Pancreas (tissue), 10 donors: ENCODE results near the gene PNPLA1. TPM values are rescaled to one million over a fixed set of nuclear protein-coding genes. Genes with fewer than 3 reads are reported as not detected.

Experiments used
- ATAC-seq, 4 donors: fragments of 200-7000 bp; cut with Tn5 transposase; one replicate each; pipeline versions ENCODE4 v1.8.0 to v1.9.1; 2020; ENCODE audit warnings: mild to moderate bottlenecking in 4 of 4, moderate library complexity in 4 of 4
- DNase-seq, 6 donors: peaks; one replicate each; pipeline ENCODE4 v3.0.0-alpha.2; 2020
- FAIRE-seq: peaks from 2 replicates; lab custom pipeline; 2012; peaks lifted over from hg19 to GRCh38; lab: Jason Lieb, UNC
- H3K27ac ChIP-seq, 4 donors: fragments of 200-600 bp; sonication (generic); 1 replicate in 3 of 4; 2 replicates in 1 of 4; pipeline versions ENCODE4 v1.5.0 to v1.8.0; 2020
- H3K27me3 ChIP-seq, 4 donors: fragments of 200-600 bp; one replicate each; pipeline ENCODE4 v1.8.0; 2021
- H3K36me3 ChIP-seq, 3 donors: fragments of 200-600 bp; sonication (generic) in 1 of 3; one replicate each; pipeline versions ENCODE4 v1.5.0 to v1.8.0; 2020 to 2021
- H3K4me1 ChIP-seq, 3 donors: fragments of 200-600 bp; one replicate each; pipeline ENCODE4 v1.8.0; 2021
- H3K4me3 ChIP-seq, 4 donors: fragments of 200-600 bp; sonication (generic) in 2 of 4; one replicate each; pipeline versions ENCODE4 v1.5.0 to v1.8.0; 2020 to 2021
- H3K9me3 ChIP-seq, 4 donors: fragments of 200-600 bp; one replicate each; pipeline ENCODE4 v1.8.0; 2021
- WGBS, 2 donors: extraction: QIAGEN DNeasy Blood & Tissue Kit; methylation state at CpG; one replicate each; pipeline ENCODE4 v1.1.7; 2013; 5-methylcytosine and 5-hydroxymethylcytosine counted together
- intact Hi-C, 3 donors: fragments of 100-400 bp; cut with DNase I; formaldehyde crosslinking; loops; one replicate each; pipeline versions ENCODE4 v1.11.1 to v1.14.2; 2022
- polyA plus RNA-seq, 2 donors: library from polyadenylated mRNA; stranded (reverse); fragments of 200-250 nt; gene quantifications; one replicate each; pipeline ENCODE4 v1.2.3, GENCODE V29; 2013
- total RNA-seq, 6 donors: library from RNA; stranded (reverse); fragmentation: NEBNext Ultra II Directional in 4 of 6; extraction: Animal tissue kit (Norgen Biotek cat#: 25700) in 4 of 6; gene quantifications; one replicate each; pipeline versions ENCODE4 v1.2.1 to v1.2.4, GENCODE V29; 2021 to 2023
- TF ChIP-seq, protein P1 (sequence below), 4 donors: fragments of 200-600 bp; sonication (generic) in 3 of 4; IDR thresholded peaks; one replicate each; pipeline versions ENCODE4 v1.5.0 to v1.8.0; 2021; ENCODE audit warnings: antibody characterized with exemption in 4 of 4
- donor health status: healthy with polysubstance abuse.
- donor health status: DM: no; HTN: no; CAD: no; lungs with moderate emphysema.
- donor health status: DM: no; HTN: no; CAD: no.
- donor health status: control.
- donor health status: control.
- donor health status: Bipolar disorder and iron deficiency.
- donor health status: DM: yes; HTN: yes; CAD: no.
- donor health status: DM: no; HTN: no; CAD: no.
- donor health status: DM: no; HTN: no; CAD: no.
- donor health status: DM: yes; HTN: yes; CAD: no.

PNPLA1 gene
- total and polyA plus RNA-seq, 8 donors = 0.12 TPM; not detected in 7

DNA sequence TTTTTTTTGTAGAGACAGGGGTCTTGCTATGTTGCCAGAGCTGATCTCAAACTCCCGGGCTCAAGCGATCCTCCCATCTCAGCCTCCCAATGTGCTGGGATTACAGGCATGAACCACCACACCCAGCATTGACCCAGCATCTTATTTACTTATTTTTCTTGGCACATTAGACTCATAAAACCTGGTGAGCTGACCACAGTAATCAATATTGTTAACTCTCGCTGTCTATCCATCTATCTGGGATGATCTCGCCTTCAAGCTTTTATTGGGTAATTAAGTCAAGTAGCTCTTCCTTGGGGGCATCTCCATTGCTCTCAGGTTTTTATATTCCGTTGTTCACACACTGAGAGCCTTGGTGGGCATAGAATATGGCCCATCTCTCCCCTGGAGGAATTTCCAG is 17.0 kb downstream of the PNPLA1 start:
- no peak overlapping the region for H3K27ac ChIP-seq
- intact Hi-C loops = no loop called here
- no peak overlapping the region for H3K4me3 ChIP-seq
- H3K27me3 ChIP-seq = peaks cover 0 to 6% (median 0%) of the 10 kb centered on the region in 4 donors
- no peaks in the 10 kb centered on the region for H3K9me3 ChIP-seq
- no peak for ATAC-seq
- WGBS, 2 donors = 61 to 62% methylated on average over 5 of the region's 5 CpGs
- TF ChIP-seq, protein P1, sequence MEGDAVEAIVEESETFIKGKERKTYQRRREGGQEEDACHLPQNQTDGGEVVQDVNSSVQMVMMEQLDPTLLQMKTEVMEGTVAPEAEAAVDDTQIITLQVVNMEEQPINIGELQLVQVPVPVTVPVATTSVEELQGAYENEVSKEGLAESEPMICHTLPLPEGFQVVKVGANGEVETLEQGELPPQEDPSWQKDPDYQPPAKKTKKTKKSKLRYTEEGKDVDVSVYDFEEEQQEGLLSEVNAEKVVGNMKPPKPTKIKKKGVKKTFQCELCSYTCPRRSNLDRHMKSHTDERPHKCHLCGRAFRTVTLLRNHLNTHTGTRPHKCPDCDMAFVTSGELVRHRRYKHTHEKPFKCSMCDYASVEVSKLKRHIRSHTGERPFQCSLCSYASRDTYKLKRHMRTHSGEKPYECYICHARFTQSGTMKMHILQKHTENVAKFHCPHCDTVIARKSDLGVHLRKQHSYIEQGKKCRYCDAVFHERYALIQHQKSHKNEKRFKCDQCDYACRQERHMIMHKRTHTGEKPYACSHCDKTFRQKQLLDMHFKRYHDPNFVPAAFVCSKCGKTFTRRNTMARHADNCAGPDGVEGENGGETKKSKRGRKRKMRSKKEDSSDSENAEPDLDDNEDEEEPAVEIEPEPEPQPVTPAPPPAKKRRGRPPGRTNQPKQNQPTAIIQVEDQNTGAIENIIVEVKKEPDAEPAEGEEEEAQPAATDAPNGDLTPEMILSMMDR (IDR thresholded peaks at IDR 0.05) = no peak
- H3K4me1 ChIP-seq = no peaks in the 10 kb centered on the region
- H3K36me3 ChIP-seq = no peaks in the 10 kb centered on the region
- DNase-seq = no peak
- no peak for FAIRE-seq

DNA sequence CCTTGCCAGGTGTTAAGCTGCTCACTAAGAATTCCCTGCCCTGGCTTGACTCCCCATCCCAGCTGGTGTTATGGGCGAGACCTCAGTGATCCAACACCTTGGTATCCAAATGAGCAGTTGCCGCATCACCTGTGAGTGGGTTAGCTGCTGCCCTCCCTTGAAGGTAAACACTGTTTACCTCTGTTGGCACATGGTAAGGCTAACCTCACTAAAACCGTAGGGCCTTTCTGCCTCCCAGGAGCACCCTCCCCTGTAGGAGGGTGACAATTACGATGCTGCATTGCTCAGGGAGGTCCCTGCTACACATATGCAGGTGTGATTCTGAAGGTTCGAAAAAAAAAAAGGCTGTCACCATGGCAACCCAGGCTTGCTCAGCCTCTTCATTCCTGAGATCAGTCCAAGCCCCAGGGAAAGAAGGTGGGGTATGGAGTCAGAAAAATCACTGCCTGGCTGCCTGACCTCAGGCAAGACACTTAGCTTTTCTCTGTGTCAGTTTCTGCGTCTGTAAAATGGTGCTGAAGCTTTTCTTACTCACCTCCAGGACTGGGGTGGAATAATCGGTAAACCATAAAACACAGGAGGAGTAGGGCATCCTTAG is 19.5 kb downstream of the PNPLA1 start:
- Histone ChIP-seq H3K4me3 (no peak overlapping the region), H3K4me1 (no peaks in the 10 kb centered on the region), H3K36me3 (no peaks in the 10 kb centered on the region), H3K9me3 (no peaks in the 10 kb centered on the region), H3K27me3 (peaks cover 0 to 6% (median 0%) of the 10 kb centered on the region in 4 donors), H3K27ac (no peak overlapping the region)
- WGBS, 2 donors = 72 to 83% methylated on average over 7 of the region's 7 CpGs
- TF ChIP-seq, protein P1 (IDR thresholded peaks at IDR 0.05) = no peak
- no peak for DNase-seq
- intact Hi-C loops = no loop called here
- FAIRE-seq = no peak
- no peak for ATAC-seq

- peak in 3 of 4 donors; percentile 39 to 67 (median 50) for ATAC-seq
- TF ChIP-seq, protein P1 (IDR thresholded peaks at IDR 0.05) = no peak
- no peak for FAIRE-seq
- WGBS, 2 donors = 71 to 75% methylated on average over 23 of the region's 23 CpGs
- H3K4me1 ChIP-seq = no peaks in the 10 kb centered on the region
- H3K36me3 ChIP-seq = no peaks in the 10 kb centered on the region
- no peaks in the 10 kb centered on the region for H3K27me3 ChIP-seq
- DNase-seq = peak in 1 of 6 donors; percentile 48
- intact Hi-C loops = loop anchor here in 1 of 3 donors (5.0 kb wide), 1 partner anchor 76 kb away; no protein-coding TSS in a partner anchor
- no peak overlapping the region for H3K27ac ChIP-seq
- no peak overlapping the region for H3K4me3 ChIP-seq
- no peaks in the 10 kb centered on the region for H3K9me3 ChIP-seq
Measured at GRCh38 chr6:36290668-36291620, 21.1 kb downstream of the PNPLA1 start.

GRCh38 chr6:36292170-36292569 is 22.3 kb downstream of the PNPLA1 start:
- Histone ChIP-seq H3K4me3 (no peak overlapping the region), H3K36me3 (no peaks in the 10 kb centered on the region), H3K9me3 (no peaks in the 10 kb centered on the region), H3K27me3 (no peaks in the 10 kb centered on the region), H3K27ac (no peak overlapping the region), H3K4me1 (no peaks in the 10 kb centered on the region)
- DNase-seq = no peak
- intact Hi-C loops = loop anchor here in 1 of 3 donors (5.0 kb wide), 1 partner anchor 75 kb away; no protein-coding TSS in a partner anchor
- WGBS, 2 donors = 75 to 85% methylated on average over 6 of the region's 6 CpGs
- no peak for FAIRE-seq
- no peak for ATAC-seq
- TF ChIP-seq, protein P1 (IDR thresholded peaks at IDR 0.05) = no peak
